Measurements from ENCODE around the gene PITPNC1. TPM values are rescaled to one million over a fixed set of nuclear protein-coding genes. Genes with fewer than 3 reads are reported as not detected.

PITPNC1 gene
- polyA plus RNA-seq, 1 of the 3 experiments (the other 2 are of a cell fraction): 18.4 TPM

DNA sequence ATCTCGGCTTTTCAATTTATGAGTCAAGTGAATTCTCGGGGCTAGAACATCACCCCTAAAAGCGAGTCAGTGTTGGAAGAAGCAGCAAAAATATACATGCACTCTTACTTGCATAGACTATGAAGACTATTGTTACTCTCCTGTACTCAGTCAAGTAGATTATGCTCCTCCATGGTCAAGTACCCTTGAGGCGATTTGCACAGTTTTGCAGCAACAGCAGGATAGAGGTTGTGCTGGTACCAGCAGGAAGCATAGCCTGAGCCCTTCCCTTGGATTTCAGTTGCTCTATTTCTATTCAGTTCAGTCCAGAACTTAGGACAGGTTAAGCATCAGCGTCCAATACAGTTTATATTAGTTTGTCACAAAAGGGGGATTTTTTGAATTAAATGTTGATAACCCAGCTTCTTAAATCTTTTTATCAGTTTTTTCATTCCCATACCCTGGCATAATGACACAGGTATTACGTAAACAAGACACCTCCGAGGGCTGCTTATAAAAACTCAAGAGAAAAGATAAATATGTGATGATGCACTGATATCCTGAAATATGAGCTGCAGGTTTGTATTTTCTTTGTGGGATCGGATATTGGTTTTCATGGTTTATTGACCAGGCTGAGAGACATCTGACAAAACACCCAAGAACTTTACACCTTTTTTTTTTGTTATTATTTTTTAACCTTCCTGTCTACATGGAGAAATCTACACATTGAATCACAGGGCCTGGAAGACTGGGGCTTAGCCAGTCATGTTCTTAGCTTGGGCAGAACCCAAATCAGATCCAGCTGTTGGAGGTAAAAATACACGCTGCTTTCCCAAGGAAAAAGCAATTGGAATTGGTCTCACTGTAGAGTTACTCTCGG is 144.1 kb downstream of the PITPNC1 start:
- POLR2A ChIA-PET: interaction anchor here (0.9 kb wide), 1 partner anchor 10 kb away, joined by 4 read pairs; no protein-coding TSS in a partner anchor

DNA sequence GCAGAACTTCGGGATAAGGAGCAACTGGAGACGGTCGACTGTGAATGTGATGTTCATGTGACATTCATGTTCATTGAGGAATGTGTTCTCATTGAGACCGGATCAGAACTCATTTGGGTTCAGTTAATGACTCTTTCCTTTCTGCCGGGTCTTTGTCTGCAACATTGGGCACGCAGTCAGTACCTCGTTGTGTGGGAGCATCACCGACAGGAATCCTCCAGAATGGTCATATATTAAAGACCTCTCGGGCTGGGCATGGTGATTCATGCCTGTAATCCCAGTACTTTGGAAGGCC is 144.6 kb downstream of the PITPNC1 start:
- Histone ChIP-seq H2AFZ (ENCODE audit: low read depth) (no peak overlapping the region), H3F3A (replicated peaks; ENCODE audit: insufficient read depth) (peaks cover 1% of the 10 kb centered on the region), H3K9me2 (no peaks in the 10 kb centered on the region), H3K27ac (ENCODE audit: low read depth in 2 of 2, low read length in 1 of 2) (no peak overlapping the region), H3K4me3 (ENCODE audit: low read depth in 2 of 2, low read length in 1 of 2) (no peak overlapping the region), H4K20me1 (ENCODE audit: insufficient read depth) (no peaks in the 10 kb centered on the region), H3K9me3 (no peaks in the 10 kb centered on the region), H3K36me3 (replicated peaks in 1 of 2; ENCODE audit: control insufficient read depth in 1 of 2, insufficient read depth in 2 of 2, low read length in 1 of 2) (no peaks in the 10 kb centered on the region), H3K79me2 (ENCODE audit: insufficient read depth) (no peaks in the 10 kb centered on the region; the same call in 1 of the 2 replicates), H3K9ac (no peak overlapping the region), H3K27me3 (ENCODE audit: insufficient read depth) (no peaks in the 10 kb centered on the region), H3K4me1 (ENCODE audit: control insufficient read depth in 1 of 2, insufficient read depth in 2 of 2, low read depth in 1 of 2, low read length in 1 of 2) (peaks cover 0 to 9% of the 10 kb centered on the region in 2 experiments; a peak in 1 of 4 replicates), H3K4me2 (no peak overlapping the region)
- POLR2A ChIA-PET: no interaction called here
- 96% methylated on average over 9 of the region's 9 CpGs for WGBS (ENCODE audit: low lambda C conversion rate)
- DNase-seq: no peak
- CTCF ChIA-PET: interaction anchor here (0.7 to 2.6 kb wide), 6 partner anchors 9 to 144 kb away, joined by 3 to 11 read pairs (median 4); partner anchors contain the start of gene PITPNC1
- TF ChIP-seq MEF2A (IDR thresholded peaks at IDR 0.05; ENCODE audit: borderline replicate concordance, low read depth) (no peak), CHD2 (IDR thresholded peaks at IDR 0.05; ENCODE audit: low read length, partially characterized antibody) (no peak), RFX5 (IDR thresholded peaks at IDR 0.05; ENCODE audit: low read length) (no peak), SIN3A (IDR thresholded peaks at IDR 0.05; ENCODE audit: borderline replicate concordance, low read depth, low read length) (no peak), YY1 (IDR thresholded peaks at IDR 0.05; ENCODE audit: low read depth) (no peak), TCF12 (IDR thresholded peaks at IDR 0.05) (no peak), NRF1 (IDR thresholded peaks at IDR 0.05; ENCODE audit: low read depth, low read length) (no peak), SMC3 (IDR thresholded peaks at IDR 0.05; ENCODE audit: low read depth, low read length) (no peak), POLR2AphosphoS5 (IDR thresholded peaks at IDR 0.05; ENCODE audit: low read depth, low read length) (no peak), EP300 (IDR thresholded peaks at IDR 0.05; ENCODE audit: borderline replicate concordance in 1 of 2, low read depth in 1 of 2, low read length in 1 of 2) (no peak), GATA2 (CRISPR knock-in tag; IDR thresholded peaks at IDR 0.05) (no peak), FOSL2 (IDR thresholded peaks at IDR 0.05; ENCODE audit: borderline replicate concordance, low read depth) (no peak), RXRA (IDR thresholded peaks at IDR 0.05; ENCODE audit: borderline replicate concordance, low read depth) (no peak)
- TF ChIP-seq, protein P1, sequence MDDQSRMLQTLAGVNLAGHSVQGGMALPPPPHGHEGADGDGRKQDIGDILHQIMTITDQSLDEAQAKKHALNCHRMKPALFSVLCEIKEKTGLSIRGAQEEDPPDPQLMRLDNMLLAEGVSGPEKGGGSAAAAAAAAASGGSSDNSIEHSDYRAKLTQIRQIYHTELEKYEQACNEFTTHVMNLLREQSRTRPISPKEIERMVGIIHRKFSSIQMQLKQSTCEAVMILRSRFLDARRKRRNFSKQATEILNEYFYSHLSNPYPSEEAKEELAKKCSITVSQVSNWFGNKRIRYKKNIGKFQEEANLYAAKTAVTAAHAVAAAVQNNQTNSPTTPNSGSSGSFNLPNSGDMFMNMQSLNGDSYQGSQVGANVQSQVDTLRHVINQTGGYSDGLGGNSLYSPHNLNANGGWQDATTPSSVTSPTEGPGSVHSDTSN (IDR thresholded peaks at IDR 0.05): no peak
- TF ChIP-seq, protein P2, sequence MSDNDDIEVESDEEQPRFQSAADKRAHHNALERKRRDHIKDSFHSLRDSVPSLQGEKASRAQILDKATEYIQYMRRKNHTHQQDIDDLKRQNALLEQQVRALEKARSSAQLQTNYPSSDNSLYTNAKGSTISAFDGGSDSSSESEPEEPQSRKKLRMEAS (IDR thresholded peaks at IDR 0.05; ENCODE audit: low read depth): no peak

More for the DNA sequence above, 144.1 kb downstream of the PITPNC1 start:
- no peaks in the 10 kb centered on the region for H3F3A ChIP-seq (replicated peaks; ENCODE audit: insufficient read depth)
- no peak overlapping the region for H2AFZ ChIP-seq (ENCODE audit: low read depth)
- TF ChIP-seq MXI1 (IDR thresholded peaks at IDR 0.05; ENCODE audit: low read depth, low read length) (no peak), TCF12 (IDR thresholded peaks at IDR 0.05) (peak; percentile 27; the same call in 1 of the 2 replicates)
- H3K9me3 ChIP-seq: no peaks in the 10 kb centered on the region
- H4K20me1 ChIP-seq (ENCODE audit: insufficient read depth): no peaks in the 10 kb centered on the region
- H3K27ac ChIP-seq (ENCODE audit: low read depth in 2 of 2, low read length in 1 of 2): no peak overlapping the region
- CTCF ChIA-PET: interaction anchor here (0.7 to 2.6 kb wide), 6 partner anchors 10 to 143 kb away, joined by 3 to 11 read pairs (median 4); partner anchors contain the start of gene PITPNC1
- H3K36me3 ChIP-seq (replicated peaks in 1 of 2; ENCODE audit: control insufficient read depth in 1 of 2, insufficient read depth in 2 of 2, low read length in 1 of 2): no peaks in the 10 kb centered on the region
- 86% methylated on average over 10 of the region's 10 CpGs for WGBS (ENCODE audit: low lambda C conversion rate)
- H3K9ac ChIP-seq: no peak overlapping the region
- no peak overlapping the region for H3K4me2 ChIP-seq
- H3K9me2 ChIP-seq: no peaks in the 10 kb centered on the region
- DNase-seq: no peak
- H3K27me3 ChIP-seq (ENCODE audit: insufficient read depth): no peaks in the 10 kb centered on the region
- H3K79me2 ChIP-seq (ENCODE audit: insufficient read depth): no peaks in the 10 kb centered on the region; the same call in 1 of the 2 replicates
- peaks cover 0 to 9% of the 10 kb centered on the region in 2 experiments; a peak in 1 of 4 replicates for H3K4me1 ChIP-seq (ENCODE audit: control insufficient read depth in 1 of 2, insufficient read depth in 2 of 2, low read depth in 1 of 2, low read length in 1 of 2)
- no peak overlapping the region for H3K4me3 ChIP-seq (ENCODE audit: low read depth in 2 of 2, low read length in 1 of 2)
